ENCODE results near the gene AP4M1. TPM values are rescaled to one million over a fixed set of nuclear protein-coding genes. Genes with fewer than 3 reads are reported as not detected.

The AP4M1 gene
- total RNA-seq, 1 donor from 2014 or later = 12.5 TPM

GRCh38 chr7:100061518-100062193, 39.8 kb upstream of the AP4M1 start:
- Mint-ChIP-seq H3K4me3 (no peak overlapping the region), H3K27ac (no peak overlapping the region), H3K36me3 (ENCODE audit: low read depth) (peaks cover 62% of the 10 kb centered on the region), H3K4me1 (peaks cover 7% of the 10 kb centered on the region), H3K9me3 (no peaks in the 10 kb centered on the region), H3K27me3 (no peaks in the 10 kb centered on the region)
- no peak for TF ChIP-seq CTCF (IDR thresholded peaks at IDR 0.05)
- no peak for DNase-seq
- POLR2A ChIA-PET = no interaction called here
- ATAC-seq (ENCODE audit: low read depth) = no peak
- CTCF ChIA-PET = no interaction called here
- intact Hi-C loops (cut with micrococcal nuclease) = no loop called here

GRCh38 chr7:100063376-100063775, 38.1 kb upstream of the AP4M1 start:
- H3K36me3 Mint-ChIP-seq (ENCODE audit: low read depth) = peaks cover 61% of the 10 kb centered on the region
- intact Hi-C loops (cut with micrococcal nuclease) = no loop called here
- POLR2A ChIA-PET = no interaction called here
- H3K4me3 Mint-ChIP-seq = no peak overlapping the region
- TF ChIP-seq CTCF (IDR thresholded peaks at IDR 0.05) = no peak
- CTCF ChIA-PET = no interaction called here
- DNase-seq = no peak
- H3K27me3 Mint-ChIP-seq = no peaks in the 10 kb centered on the region
- no peaks in the 10 kb centered on the region for H3K9me3 Mint-ChIP-seq
- H3K27ac Mint-ChIP-seq = no peak overlapping the region
- H3K4me1 Mint-ChIP-seq = peaks cover 5% of the 10 kb centered on the region
- no peak for ATAC-seq (ENCODE audit: low read depth)

- DNase-seq (no peak), ATAC-seq (ENCODE audit: low read depth) (no peak)
- POLR2A ChIA-PET = no interaction called here
- CTCF ChIA-PET = no interaction called here
- H3K36me3 Mint-ChIP-seq (ENCODE audit: low read depth) = peaks cover 55% of the 10 kb centered on the region
- no peak overlapping the region for H3K4me3 Mint-ChIP-seq
- no peak overlapping the region for H3K27ac Mint-ChIP-seq
- H3K9me3 Mint-ChIP-seq = no peaks in the 10 kb centered on the region
- H3K27me3 Mint-ChIP-seq = no peaks in the 10 kb centered on the region
- TF ChIP-seq CTCF (IDR thresholded peaks at IDR 0.05) = no peak
- intact Hi-C loops (cut with micrococcal nuclease) = no loop called here
- H3K4me1 Mint-ChIP-seq = peaks cover 2% of the 10 kb centered on the region
Measured at GRCh38 chr7:100064162-100064561, 37.3 kb upstream of the AP4M1 start.

- no peak for TF ChIP-seq CTCF (IDR thresholded peaks at IDR 0.05)
- H3K36me3 Mint-ChIP-seq (ENCODE audit: low read depth) = peaks cover 60% of the 10 kb centered on the region
- no peak for ATAC-seq (ENCODE audit: low read depth)
- H3K27me3 Mint-ChIP-seq = no peaks in the 10 kb centered on the region
- ChIA-PET CTCF (no interaction called here), POLR2A (interaction anchor here (0.7 kb wide), 1 partner anchor 1188 kb away, joined by 5 read pairs; no protein-coding TSS in a partner anchor)
- no peak overlapping the region for H3K27ac Mint-ChIP-seq
- no peak overlapping the region for H3K4me3 Mint-ChIP-seq
- H3K9me3 Mint-ChIP-seq = peaks cover 5% of the 10 kb centered on the region
- H3K4me1 Mint-ChIP-seq = no peaks in the 10 kb centered on the region
- no peak for DNase-seq
- intact Hi-C loops (cut with micrococcal nuclease) = no loop called here
Measured at GRCh38 chr7:100065452-100066186, 35.8 kb upstream of the AP4M1 start.

- Mint-ChIP-seq H3K27ac (no peak overlapping the region), H3K4me3 (no peak overlapping the region), H3K27me3 (no peaks in the 10 kb centered on the region), H3K36me3 (ENCODE audit: low read depth) (peaks cover 63% of the 10 kb centered on the region), H3K4me1 (no peaks in the 10 kb centered on the region), H3K9me3 (peaks cover 11% of the 10 kb centered on the region)
- ChIA-PET CTCF (no interaction called here), POLR2A (no interaction called here)
- ATAC-seq (ENCODE audit: low read depth) (no peak), DNase-seq (no peak)
- TF ChIP-seq CTCF (IDR thresholded peaks at IDR 0.05) = no peak
- intact Hi-C loops (cut with micrococcal nuclease) = no loop called here
Measured at GRCh38 chr7:100066953-100067352, 34.5 kb upstream of the AP4M1 start.

All from activated B cell treated with CpG ODN at 0.5 μM for 24 hours (primary cell).